ENCODE measurements around the gene LRRC23.
"Not testable (repeated sequence)": the region's sequence is repeated elsewhere in the genome, so short reads cannot be mapped to it uniquely, and the experiment has no call there.

The LRRC23 gene, protein sequence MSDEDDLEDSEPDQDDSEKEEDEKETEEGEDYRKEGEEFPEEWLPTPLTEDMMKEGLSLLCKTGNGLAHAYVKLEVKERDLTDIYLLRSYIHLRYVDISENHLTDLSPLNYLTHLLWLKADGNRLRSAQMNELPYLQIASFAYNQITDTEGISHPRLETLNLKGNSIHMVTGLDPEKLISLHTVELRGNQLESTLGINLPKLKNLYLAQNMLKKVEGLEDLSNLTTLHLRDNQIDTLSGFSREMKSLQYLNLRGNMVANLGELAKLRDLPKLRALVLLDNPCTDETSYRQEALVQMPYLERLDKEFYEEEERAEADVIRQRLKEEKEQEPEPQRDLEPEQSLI

DNA sequence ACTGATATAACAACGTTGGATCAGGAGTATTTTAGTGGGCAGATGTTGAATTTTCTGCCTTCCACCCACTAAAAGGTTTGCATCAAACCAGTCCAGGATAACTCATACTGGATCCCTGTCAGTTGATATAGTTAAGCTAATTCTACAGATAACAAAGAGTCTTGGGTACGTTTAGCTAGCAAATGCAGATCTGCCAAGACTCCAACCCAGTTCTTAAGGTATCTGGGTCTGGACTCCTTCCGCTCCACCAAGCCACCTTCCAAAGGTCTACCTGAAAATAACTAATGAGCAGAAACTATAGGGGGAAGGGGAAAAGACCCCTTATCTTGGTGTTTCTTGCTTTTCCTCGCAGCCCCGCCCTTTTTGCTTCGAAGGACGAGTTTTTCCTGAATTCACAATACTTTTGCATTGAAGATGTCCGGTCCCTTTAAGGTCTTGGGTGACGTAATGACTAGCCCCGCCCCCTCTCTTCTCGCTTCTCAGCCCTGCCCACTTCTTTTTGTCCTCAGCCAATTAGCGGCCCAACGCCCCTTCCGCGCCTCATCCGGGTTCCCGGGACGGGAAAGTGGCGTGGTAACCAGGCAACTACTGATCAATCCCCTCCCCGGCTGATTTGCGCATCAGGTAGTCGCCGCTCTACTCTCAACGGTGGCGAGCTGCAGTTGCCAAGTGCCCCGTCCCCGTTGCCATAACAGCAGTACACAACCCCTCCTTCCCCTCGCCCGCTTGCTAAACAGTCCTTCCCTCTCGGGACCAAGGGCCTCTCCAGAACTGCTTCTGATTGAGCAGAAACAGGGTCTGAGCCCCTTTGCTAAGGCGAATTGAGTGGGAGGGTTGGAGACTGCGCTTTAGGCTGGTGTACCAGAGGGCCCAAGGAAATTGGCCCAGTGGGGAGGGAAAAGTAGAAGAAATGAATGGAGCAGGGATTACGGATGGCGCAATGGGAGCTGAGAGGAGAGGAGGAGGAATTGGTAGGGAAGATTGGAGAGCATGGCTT lies at the start of gene LRRC23:
Gene LRRC23 (plus strand): TSS at position 543 of the 997 bp plus-strand sequence. CDS start 812 bp downstream, outside the sequence.
- DNase-seq (ENCODE audit: low read depth) = peak; percentile 72

DNA sequence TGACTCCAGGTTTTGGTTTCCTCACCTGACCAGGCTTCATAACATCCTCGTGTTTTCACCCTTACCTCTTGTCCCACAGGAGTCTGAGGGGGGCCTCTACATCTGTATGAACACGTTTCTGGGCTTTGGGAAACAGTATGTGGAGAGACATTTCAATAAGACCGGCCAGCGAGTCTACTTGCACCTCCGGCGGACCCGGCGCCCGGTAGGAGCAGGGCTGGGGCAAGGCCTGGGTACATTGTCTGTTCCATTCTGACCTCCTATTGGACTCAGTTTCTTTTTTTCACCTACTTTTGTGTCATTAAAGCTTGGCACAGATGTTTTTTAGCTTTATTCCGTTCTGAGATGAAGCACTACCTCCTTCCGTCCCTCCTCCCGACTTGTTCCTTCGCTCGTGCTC lies 49.3 kb upstream of the LRRC23 start:
- no peak for DNase-seq (ENCODE audit: low read depth)

DNA sequence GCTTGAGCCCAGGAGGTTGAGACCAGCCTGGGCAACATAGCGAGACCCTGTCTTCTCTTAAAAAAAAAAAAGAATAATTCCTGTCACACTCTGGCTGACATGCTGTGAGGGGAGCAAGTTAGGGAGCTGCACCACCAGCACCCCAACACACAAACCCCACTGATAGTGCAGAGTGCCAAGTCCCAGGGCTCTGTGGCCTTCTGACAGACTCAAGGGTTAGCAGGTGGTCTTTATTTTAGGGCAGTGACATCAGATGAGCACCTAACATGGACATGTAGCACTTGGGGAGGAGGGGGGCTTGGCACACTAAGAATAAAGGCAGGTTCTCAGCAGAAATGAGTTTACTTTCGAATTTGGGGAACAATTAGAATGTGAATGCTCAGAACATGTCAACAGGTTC lies 45.8 kb upstream of the LRRC23 start:
- no peak for DNase-seq (ENCODE audit: low read depth)

DNA sequence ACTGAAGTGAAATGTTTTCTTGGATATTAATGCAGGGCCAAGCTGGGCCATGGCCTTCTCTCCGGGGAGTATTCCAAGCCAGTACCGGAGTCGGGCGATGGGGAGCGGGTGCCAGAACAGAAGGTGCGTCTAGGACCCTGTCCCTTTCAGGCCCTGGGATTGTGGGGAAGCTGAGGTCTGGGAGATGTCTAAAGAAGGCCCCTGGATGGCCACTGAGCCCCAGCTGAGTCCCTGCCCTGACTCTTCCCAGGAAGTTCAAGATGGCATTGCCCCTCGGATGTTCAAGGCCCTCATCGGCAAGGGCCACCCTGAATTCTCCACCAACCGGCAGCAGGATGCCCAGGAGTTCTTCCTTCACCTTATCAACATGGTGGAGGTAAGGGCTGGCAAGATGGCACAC lies 44.5 kb upstream of the LRRC23 start:
- no peak for DNase-seq (ENCODE audit: low read depth)

DNA sequence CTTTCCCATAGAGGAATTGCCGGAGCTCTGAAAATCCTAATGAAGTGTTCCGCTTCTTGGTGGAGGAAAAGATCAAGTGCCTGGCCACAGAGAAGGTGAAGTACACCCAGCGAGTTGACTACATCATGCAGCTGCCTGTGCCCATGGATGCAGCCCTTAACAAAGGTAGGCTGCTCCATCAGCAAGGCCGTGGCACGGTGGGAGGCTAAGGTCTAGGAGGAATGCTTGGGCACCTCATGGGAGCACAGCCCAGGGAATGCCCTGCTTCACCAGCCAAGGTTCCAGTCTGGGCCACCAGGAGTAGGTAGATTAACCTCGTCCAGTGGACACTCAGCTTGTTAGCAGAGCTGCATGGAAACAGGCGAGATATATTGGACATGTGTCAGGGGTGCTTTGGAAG lies 43.7 kb upstream of the LRRC23 start:
- no peak for DNase-seq (ENCODE audit: low read depth)

DNA sequence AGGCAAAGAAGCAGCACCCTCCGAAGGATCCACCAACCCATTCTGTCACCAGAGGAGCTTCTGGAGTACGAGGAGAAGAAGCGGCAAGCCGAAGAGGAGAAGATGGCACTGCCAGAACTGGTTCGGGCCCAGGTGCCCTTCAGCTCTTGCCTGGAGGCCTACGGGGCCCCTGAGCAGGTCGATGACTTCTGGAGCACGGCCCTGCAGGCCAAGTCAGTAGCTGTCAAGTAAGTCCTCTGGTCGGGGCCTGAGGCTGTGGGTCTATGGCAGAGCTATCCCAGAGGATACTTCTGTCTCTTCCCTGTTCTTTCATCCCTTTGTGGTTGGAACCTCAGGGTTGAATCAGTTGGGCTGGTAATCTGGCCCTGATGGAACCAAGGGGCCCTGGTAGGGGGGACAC lies 43.2 kb upstream of the LRRC23 start:
- DNase-seq (ENCODE audit: low read depth) = no peak

DNA sequence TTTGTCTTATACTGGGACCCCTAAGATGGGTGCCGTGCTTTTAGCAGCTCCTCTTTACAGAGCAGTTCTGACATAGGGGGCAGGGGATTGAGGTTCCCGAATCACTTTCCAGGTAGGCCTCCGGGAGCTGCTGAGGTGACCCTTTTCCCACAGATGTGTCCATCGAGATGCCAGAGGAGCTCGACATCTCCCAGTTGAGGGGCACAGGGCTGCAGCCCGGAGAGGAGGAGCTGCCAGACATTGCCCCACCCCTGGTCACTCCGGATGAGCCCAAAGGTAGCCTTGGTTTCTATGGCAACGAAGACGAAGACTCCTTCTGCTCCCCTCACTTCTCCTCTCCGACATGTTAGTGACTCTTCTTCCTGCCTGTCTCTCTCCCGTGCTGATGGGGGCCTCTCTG lies 41.6 kb upstream of the LRRC23 start:
- no peak for DNase-seq (ENCODE audit: low read depth)

DNA sequence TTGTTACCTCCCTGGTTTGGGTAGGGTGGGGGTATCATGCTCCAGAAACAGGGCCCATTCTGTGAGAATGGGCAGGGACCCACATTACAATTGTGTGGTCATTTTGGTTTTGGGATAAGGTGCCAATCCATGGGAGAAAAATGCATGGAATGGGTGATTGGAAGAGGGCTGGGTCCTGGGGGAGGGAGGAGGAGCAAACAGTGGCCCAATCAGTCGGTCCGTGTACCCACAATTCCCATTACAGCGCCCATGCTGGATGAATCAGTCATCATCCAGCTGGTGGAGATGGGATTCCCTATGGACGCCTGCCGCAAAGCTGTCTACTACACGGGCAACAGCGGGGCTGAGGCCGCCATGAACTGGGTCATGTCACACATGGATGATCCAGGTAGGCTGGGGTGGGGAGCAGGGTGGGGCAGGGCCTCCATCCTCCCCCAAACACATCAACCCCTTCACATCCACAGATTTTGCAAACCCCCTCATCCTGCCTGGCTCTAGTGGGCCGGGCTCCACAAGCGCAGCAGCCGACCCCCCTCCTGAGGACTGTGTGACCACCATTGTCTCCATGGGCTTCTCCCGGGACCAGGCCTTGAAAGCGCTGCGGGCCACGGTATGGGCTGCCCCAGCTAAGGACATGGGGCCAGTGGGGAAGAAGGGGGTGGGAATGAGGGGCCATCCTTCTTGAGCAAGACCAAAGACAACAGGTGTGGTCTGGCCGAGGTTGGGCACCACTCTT lies 40.9 kb upstream of the LRRC23 start:
- DNase-seq (ENCODE audit: low read depth) = no peak

DNA sequence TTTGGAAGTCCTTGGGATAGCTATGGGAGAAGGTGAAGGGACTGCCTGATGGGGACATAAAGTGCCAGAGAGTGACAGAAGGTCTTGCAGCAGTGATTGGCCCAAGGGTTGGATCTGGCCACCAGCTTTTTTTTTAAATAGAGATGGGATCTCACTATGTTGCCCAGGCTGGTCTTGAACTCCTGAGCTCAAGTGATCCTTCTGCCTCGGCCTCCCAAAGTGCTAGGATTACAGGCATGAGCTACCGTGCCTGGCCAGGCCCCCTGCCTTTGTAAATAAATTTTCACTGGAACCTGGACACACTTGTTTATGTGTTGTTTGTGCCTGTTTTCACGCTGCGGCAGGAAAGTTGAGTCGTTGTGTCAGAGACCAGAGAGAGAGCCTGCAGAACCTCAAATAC lies 39.3 kb upstream of the LRRC23 start:
- DNase-seq (ENCODE audit: low read depth) = not testable (repeated sequence)

DNA sequence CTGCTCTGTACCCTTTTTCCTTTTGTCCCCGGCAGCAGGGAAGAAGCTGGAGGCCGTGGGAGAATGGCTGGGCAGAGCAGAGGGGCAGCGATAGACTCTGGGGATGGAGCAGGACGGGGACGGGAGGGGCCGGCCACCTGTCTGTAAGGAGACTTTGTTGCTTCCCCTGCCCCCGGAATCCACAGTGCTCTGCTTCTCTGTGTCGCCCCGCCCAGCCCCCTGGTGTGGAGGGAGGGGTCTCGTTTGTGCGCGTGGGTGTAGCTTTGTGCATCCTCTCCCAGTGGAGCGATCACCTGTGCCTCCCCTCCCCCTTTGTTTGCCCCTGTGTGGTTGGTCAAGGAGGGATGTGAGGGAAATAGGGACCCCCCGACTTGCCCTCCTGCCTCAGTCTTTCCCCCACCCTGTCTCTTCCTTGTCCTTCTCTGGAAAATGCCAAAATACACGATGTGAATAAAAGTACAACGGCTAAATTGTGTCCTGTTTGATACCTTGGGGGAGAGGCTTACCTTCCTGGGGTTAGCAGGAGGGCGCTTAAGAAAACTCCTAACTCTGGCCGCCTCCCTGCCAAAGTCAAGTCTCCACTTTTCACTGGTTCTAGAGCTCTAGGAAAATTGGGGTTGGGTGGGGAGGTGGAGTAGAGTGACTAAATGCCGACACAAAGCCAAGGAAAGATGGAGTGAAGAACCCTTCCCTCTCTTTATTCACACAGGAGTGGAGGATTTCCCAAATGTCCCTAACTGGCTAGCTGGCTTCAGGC lies 38.3 kb upstream of the LRRC23 start:
- DNase-seq (ENCODE audit: low read depth) = no peak

DNA sequence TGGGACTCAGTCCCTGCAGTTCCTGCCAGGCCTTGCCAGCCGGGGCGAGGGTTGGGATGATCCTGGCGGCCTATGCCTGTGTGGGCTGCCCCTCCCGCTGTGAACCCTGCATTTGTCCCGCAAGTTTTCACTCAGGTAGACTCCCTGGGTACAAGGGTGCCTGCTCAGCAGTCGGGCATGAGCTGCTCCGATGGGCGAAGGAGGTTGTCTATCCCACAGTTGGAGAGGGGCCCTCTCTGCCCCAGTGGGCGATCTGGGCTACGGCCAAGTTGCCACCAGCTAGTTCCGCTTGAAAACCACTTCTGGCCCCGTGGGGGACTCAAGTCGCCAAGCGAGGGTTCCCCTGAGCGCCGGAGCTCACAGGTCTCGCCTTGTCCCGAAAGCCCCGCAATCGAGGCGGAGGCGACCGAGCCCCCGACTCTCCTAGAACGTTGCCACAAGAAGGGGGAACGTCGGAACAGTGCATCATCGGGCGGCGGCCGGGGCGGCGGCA lies 37.7 kb upstream of the LRRC23 start:
- DNase-seq (ENCODE audit: low read depth) = no peak

DNA sequence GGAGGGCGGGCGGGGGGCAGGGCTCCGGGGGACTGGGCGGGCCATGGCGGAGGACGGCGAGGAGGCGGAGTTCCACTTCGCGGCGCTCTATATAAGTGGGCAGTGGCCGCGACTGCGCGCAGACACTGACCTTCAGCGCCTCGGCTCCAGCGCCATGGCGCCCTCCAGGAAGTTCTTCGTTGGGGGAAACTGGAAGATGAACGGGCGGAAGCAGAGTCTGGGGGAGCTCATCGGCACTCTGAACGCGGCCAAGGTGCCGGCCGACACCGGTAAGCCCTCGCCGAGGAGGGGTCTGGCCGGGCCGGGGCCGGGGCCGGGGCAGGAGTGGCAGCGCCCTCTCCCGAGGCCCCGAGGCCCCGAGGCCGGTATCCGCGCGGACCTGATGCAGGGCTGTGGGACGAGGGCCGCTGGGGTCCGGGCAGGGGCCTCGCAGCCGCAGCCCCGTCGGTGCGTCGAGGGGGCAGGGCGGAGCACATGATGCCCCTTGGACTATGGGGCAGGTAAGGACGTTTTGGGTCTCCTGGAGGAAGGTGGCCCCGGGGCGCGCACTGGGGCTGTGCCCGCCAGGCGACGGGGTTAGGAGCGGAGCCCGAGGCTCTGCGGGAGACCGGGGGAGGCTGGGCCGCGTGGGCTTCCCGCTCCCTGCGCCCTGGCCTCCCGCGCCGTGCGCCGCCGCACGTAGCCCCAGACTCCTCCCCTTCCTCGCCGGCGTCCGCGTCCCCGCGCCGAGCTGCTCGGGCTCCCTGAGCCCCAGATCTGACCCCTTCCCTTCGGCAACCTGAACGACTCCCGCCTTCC lies 37.0 kb upstream of the LRRC23 start, which contains the start of gene TPI1:
Gene TPI1 (plus strand): TSS at position 119 of the 798 bp plus-strand sequence. CDS start 36 bp downstream, at position 155.
- DNase-seq (ENCODE audit: low read depth) = no peak

DNA sequence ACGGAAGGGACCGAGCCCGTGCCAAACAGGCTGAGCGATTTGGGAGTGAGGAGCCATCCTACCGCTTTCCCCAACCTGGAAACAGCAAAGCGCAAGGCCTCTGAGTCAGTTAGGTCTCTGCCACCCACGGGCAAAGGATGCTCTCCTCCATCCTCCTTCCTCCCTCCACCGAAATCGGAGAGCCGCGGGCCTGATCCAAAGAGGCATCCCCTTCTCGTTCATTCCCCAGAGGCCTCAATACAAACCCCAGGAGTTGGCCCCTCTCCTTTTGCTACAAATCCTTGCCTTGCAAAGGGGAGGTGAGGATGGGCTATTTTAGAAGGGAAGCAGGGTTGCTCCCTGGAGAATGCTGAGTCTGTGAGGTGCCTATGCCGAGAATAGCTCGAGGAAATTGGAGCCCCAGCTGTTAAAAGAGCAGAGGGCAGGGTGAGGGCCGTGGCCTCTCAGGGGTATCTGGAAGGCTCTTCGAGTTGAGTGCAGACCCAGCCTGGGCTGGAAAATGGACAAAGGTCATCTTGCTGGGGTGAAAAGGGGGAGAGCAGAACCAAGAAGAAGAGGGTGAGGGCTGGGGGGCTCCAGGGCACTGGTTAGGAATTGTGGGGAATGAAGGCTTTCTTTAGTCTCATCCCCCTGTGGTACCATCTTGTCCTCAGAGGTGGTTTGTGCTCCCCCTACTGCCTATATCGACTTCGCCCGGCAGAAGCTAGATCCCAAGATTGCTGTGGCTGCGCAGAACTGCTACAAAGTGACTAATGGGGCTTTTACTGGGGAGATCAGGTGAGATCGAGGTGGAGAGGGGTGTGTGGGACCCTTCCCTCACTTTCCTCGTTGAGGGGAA lies 36.2 kb upstream of the LRRC23 start:
- DNase-seq (ENCODE audit: low read depth) = no peak

DNA sequence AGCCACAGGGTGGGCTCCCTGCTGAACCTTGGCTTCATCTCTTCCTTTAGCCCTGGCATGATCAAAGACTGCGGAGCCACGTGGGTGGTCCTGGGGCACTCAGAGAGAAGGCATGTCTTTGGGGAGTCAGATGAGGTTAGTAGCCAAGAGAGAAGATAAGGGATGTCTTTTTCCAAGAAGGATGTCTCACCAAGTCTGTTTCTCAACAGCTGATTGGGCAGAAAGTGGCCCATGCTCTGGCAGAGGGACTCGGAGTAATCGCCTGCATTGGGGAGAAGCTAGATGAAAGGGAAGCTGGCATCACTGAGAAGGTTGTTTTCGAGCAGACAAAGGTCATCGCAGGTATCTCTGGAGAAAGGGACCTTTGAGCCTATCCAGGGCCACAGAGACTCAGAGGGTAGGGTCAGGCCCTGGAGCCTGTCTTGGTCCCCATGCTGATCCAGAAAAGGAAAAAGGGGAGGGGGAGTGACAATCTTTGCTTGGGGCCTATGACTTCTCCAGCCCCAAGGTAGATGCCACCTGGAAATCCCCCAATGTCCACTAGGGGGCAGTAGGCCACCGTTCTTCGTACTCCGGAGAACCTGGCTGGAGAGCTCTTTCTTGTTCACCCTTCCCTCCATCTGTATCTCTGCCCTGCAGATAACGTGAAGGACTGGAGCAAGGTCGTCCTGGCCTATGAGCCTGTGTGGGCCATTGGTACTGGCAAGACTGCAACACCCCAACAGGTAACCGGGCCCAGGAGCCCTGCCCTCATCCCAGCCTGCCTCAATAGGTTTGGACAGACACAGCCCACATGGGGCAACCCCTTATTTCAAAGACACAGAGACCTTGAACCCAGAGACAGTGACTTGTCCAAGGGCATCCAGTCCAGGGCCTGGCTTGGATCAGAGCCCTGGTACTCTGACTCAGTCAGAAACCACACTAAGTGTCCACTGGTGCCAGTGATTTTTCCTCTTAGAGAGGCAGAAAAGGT lies 35.3 kb upstream of the LRRC23 start:
- no peak for DNase-seq (ENCODE audit: low read depth)

DNA sequence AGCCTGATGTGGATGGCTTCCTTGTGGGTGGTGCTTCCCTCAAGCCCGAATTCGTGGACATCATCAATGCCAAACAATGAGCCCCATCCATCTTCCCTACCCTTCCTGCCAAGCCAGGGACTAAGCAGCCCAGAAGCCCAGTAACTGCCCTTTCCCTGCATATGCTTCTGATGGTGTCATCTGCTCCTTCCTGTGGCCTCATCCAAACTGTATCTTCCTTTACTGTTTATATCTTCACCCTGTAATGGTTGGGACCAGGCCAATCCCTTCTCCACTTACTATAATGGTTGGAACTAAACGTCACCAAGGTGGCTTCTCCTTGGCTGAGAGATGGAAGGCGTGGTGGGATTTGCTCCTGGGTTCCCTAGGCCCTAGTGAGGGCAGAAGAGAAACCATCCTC lies 34.3 kb upstream of the LRRC23 start:
- DNase-seq (ENCODE audit: low read depth) = not testable (repeated sequence)

DNA sequence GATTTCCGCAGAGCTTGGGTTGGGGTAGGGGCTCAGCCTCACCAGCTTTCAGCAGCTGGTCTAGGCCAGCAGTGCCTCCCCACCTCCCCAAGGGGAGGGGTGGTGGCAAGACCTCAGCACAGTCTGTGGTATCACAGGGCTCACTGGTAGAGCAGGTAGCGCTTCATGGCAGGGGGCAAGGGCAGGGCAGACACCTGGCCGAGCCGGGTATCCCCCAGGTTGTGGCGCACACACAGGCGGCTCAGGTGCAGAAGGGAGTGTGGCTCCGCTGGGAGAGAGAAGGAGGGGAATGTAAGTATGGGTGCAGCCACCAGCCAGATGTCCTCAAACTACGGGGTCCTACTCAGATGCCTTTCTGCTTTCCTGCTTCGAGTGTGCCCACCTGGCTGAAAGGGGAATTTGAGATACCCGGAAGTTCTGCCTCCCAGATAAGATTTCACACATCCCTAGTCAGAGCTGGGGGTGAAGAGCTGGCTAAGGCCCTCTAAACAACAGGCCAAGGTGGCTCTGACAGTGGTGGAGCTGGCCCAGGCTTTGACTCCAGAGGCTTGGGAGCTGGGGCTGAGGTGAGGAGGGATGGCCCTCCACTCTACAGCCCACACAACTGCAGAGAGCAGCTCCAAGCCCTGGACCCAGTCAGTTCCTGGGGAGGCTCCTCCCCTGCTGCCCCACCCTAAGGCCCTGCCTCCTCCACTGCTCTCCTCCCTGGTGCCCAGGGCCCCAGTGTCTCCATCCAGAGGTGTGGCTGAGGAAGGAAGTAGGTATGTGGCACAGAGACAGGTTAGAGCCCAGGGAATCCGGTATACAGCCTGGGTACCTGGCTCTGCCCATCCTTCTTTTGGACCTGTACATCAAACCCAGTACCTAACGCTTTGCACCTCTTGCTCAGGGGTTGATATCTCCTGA lies 33.3 kb upstream of the LRRC23 start:
- DNase-seq (ENCODE audit: low read depth) = no peak
